GM19238 (cell line): ENCODE results near the gene HOXC13.

ENCODE experiments used
- DNase-seq: peaks from one replicate; pipeline ENCODE4 v3.0.0; 2011; ENCODE audit warnings: low spot score; ENCODE audit not compliant: insufficient read length

HOXC13 gene

DNA sequence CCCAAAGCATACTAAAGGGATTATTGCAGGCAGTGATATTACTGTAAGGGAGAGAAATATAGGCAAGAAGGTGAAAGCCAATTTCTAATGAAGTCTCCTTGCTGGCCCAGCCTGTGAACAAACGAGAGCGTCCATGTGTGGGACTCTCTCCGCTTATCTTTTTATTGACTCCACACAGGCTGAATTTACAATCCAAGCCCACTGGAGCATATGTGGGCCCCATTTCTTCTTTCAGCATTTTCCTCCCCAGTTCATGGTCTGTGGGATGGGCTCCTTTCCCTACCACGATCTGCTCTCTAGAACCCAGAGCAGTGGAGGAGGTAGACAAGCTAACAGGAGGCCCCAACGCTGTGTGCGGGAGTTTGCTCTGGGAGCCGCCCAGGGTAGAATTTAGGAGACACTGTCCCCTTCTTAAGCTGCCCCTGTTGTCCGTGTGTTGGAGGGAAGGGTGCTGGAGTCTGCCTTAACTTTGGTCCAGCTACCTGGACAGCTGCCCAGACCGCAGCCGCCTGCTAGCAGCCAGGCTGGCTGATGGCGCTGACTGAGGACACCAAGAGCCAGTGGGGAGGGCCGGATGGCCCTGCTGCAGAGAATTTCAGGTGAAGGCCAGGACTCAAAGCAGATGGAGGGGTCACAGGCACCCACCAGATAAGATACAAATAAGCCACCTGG, 31.1 kb downstream of the HOXC13 start:
- no peak for DNase-seq

DNA sequence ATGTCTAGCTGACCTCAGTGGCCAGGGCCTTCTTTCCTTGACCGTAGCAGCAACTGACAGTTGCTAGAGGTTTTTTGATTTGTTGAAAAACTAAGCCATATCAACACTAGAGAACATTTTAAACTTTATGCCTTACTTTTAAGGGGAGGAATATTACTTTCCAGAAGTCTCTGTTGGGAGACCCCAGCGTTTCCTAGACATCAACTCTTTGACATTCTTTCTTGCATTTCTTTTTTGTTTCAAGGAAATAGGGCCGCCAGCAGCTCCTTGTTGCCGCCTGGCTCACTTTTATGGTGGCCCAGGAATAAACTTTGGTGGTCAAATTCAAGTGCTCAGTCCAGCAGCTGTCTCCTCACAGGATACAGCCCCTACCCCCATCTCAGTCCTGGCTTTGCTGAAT, 31.8 kb downstream of the HOXC13 start:
- no peak for DNase-seq

DNA sequence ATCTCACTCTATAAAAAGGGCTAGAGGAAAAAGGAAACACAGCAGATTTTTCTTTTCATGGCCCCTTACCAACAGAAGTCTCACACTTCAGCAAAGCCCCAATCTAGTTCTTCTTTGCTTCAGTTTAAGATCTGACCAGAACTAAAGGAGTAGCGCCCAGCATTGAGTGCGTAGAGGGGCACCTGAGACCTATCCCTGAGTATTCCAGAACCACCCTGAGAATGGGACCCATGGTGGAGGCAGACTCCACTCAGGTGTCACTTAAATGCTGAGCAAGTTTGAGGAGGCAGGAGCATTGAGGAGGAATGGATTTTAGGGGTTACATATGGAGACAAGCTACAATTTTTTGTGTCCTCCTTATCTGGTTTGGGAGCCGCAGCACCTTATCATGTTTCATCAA, 32.5 kb downstream of the HOXC13 start:
- no peak for DNase-seq

DNA sequence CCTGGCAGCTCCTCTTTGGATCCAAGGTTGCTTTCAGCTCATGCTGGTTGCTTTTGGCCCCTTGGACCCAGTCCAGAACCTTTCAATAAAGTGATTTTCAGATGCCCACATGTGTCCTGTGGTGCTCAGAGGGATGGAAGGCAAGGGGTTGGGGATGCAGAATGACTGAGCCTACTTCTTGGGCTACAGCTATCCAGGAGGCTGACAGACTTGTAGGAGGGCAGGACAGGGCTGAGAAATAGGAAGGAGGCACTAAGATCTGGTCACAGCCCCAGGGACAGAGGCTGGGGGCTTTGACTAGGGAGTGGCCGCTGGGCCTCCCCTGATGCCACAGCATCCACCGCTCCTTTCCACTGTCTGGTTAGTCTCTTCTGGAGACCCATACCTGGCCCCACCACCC, 33.1 kb downstream of the HOXC13 start:
- no peak for DNase-seq

GRCh38 chr12:53972152-53972702, 33.6 kb downstream of the HOXC13 start:
- no peak for DNase-seq

GRCh38 chr12:53972722-53973235, 34.1 kb downstream of the HOXC13 start, which contains the start of gene HOXC11:
HOXC11 (plus strand) TSS chr12:53973126; CDS start chr12:53973242, 116 bp downstream.
- DNase-seq, result no peak

DNA sequence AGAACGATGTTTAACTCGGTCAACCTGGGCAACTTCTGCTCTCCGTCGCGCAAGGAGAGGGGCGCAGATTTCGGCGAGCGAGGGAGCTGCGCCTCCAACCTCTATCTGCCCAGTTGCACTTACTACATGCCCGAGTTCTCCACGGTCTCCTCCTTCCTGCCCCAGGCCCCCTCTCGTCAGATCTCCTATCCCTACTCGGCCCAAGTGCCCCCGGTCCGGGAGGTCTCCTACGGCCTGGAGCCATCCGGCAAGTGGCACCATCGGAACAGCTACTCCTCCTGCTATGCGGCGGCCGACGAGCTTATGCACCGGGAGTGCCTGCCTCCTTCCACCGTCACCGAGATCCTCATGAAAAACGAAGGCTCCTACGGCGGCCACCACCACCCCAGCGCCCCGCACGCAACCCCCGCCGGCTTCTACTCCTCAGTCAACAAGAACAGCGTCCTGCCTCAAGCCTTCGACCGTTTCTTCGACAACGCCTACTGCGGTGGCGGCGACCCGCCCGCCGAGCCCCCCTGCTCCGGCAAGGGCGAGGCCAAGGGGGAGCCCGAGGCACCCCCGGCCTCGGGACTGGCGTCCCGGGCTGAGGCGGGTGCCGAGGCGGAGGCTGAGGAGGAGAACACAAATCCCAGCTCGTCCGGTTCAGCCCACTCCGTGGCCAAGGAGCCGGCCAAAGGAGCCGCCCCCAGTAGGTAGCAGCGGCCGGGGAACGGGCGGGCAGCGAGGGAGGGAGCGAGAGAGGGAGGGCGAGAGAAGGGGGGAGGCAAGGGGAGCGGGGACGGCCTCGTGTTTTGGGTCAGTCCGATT, 34.8 kb downstream of the HOXC13 start:
- DNase-seq, result no peak

GRCh38 chr12:53974084-53975063, 35.7 kb downstream of the HOXC13 start, which contains the start of gene HOTAIR:
HOTAIR (minus strand) TSS chr12:53974954.
- DNase-seq, result peak; percentile 49

DNA sequence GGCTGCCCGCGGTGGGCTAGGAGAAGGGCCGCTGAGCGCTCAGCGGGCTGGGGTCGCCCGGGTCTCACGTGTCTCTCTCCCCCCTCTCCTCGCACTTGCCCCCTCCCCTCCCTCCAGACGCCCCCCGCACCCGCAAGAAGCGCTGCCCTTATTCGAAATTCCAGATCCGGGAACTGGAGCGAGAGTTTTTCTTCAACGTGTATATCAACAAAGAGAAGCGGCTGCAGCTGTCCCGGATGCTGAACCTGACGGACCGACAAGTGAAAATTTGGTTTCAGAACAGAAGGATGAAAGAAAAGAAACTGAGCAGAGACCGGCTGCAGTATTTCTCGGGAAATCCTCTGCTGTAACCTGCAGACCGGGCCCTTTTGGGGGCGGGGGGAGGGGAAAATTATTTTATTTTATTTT, 36.4 kb downstream of the HOXC13 start:
- DNase-seq, result peak; percentile 51

- DNase-seq, result no peak
Measured at GRCh38 chr12:53975479-53976152, 37.0 kb downstream of the HOXC13 start.

GRCh38 chr12:53976172-53976822, 37.7 kb downstream of the HOXC13 start:
- DNase-seq, result no peak

DNA sequence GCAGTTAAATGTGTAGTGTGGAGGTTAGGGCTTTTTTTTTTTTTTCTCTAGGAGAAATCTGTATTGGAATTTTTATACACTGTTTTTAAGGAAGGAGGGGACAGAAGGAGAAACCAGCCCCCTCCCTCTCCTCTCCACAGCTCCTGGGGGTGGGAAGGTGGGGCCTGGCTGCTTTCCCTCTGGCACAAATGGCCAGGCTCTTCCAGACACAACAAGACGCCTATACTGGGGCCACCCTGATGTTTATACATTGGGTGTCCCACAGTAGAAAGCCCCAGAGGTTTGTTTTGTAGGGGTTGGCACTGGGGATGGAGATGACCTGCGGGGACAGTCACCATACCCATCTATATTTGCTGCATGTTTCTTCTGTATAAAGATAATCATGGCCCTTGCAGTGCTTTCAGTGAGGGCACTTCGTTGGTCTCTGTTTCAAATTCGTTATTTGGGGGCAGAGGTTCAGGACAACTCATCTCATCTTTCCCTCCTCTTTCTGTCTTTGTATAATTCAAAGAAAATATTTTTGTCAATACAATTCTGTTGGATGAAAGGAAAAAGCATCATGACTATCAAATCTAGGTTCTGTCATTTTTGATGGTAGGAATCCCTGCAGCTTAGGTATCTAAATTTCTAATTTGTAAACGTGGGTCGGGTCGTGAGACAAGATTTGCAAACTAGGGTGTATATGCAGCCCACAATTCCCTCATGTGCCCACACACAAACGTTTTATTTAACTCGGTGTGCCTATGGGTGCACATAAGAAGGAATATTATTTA, 38.4 kb downstream of the HOXC13 start:
- no peak for DNase-seq

DNA sequence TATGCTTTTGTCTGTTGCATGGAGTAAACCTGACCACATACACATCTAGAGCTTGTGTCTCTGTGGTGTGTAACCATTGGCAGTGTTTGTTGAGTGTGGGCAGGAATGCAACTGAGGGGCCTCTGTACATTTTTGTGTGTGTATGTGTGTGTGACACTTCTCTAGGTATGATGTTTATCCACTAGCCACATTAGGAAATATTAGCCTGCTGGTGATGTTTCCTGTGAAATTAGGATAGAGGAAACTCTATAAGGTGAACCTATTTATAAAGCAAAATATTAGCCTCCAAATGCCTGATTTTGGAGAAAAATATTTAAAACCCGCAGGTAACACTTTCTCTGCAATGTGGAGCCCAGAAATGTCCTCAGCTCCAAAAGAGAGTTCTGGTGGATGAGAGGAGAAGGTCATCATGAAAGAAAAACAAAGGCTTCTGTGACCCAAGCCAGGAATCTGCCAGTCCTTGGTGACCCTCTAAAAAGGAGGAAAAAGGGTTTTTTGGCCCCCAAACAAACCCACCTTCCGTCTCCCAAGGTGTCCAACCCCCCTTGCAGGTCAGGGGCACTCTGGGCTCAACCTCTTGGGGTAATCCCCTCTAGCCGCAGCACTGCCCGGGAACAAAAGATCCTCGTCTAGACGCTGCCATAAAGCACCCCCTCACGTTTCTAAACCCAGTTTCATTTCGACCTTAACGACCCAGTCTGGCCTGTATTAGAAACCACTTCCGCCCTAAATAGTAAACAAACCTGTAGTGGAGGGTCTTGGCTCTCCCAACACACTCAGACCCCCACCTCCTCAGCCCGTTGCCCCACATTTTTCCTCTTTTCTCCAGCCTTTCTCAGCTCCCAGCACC, 39.2 kb downstream of the HOXC13 start:
- DNase-seq, result no peak

DNA sequence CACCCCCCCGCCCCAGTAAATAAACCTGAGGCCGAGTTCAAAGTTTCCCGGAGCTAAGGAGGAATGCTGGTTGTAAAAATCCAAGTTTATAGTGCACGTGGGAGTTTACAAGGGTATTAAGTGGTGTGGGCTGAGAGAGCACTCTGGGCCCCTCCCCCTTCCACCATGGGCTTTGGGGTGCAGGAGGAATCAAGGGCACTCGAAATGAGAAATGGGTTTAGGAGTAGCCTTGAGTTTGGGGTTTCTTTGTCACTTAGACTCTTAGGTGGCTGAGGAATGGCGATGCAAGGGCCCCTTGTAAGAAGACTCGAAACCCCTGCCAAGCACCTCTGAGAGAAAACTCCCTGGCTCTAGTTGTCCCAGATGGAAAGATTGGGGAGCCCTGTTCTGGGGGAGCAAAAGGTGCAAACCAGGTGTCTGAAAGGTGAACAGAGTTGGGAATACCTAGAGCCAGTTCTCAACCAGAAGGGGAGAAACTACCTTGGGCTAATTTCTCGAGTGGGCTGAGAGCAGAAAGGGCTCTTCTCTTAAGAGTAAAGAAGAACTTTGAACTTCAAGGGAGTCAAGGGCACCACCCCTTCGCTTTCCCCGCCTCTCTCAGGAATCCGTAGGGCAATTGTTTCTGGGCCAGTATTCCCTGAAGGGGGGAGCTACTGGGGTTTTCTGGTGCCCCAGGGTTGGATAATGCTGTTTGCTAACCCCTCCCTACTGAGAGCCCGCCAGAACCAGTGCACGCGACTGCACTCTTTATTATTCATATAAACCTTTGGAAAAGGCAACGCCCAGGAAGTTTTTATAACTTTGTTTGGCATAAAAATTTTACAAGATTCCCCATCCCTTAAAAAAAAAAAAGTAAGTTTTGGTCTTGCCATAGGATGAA, 40.1 kb downstream of the HOXC13 start:
- DNase-seq, result no peak

GRCh38 chr12:53980104-53980801, 41.6 kb downstream of the HOXC13 start:
- DNase-seq, result no peak

GRCh38 chr12:53980802-53981496, 42.3 kb downstream of the HOXC13 start:
- DNase-seq, result no peak
